OCI-M2 (cell line): Measurements from ENCODE around the gene KCNMB2.
"Not testable (repeated sequence)": the region's sequence is repeated elsewhere in the genome, so short reads cannot be mapped to it uniquely, and the experiment has no call there.

Experiments used
- DNase-seq: peaks from one replicate; lab custom pipeline; 2025; ENCODE audit not compliant: unreplicated experiment; lab: John Stamatoyannopoulos, UW

The KCNMB2 gene

DNA sequence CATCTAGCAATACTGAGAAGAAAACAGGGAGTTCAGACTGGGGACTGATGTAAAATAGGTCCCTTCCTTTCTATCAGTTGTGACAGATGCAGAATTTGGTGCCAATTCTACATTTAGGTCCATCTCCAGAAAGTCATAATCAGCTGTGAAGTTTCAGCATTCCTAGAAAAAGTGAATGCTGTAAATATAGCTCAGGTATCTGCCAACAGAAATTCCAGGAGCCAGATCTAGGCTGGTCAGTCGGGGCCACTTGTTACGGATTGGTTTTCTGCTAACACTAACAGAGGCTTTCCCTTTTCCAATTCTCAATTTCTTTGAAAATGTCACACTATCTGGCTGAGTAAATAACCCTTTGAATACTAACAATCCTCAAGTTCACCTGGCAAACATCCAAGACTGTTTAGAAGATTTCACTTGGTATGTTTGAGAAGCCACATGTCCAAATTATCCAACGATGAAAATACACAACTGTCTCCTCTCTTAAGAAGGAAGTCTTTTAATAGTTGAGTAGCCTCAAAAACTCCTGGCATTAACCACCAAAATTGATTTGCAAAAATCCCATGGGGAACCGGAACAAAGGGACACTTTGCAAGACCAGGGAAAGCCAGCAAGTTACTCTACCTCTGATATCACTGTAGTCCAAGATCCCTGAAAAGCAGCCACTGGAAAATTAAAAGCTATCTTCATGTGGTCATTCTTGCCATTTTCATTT lies 313.1 kb downstream of the KCNMB2 start:
- DNase-seq: no peak

DNA sequence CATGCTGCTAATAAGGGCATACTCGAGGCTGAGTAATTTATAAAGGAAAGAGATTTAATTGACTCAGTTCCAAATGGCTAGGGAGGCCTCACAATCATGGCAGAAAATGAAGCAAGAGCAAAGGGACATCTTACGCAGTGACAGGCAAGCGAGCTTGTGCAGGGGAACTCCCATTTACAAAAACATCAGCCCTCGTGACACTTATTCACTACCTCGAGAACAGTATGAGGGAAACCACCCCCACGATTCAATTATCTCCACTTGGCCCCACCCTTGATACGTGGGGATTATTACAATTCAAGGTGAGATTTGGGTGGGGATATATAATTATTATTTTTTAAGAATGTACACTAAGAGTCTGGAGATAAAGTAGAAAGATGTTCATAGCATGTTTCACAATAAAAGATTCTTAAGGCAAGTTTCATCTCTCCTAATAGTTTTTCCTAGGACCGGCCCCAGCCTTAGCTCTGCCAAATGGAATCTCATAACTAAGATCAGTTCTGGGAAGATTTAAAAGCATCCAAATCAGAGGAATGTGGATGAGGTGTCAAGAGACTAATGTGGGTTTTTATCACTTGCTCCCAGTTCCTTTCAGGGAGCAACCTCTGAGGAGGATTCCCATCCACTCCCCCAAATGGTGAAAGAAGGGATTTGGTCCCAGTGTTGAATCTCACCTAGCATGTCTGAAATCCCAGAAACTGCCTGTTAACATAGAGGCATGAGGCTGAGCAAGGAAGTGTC lies 314.4 kb downstream of the KCNMB2 start:
- DNase-seq: no peak

DNA sequence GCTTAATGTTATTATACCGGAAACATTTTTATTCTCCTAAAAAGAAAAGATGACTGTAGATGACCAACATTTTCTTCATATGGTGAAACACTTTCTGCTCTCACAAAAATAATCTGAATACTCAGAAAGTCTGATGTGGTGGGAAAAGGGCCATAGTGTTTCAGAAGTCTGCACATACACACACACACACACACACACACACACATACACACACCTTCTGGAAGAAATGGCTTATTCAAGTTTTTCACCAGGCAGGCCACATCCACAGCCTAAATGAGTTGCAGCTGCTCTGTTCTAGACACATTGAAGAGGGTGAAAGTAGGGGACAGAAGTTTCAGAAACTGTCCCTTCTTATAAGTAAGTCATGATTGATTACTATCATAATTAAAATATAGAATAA lies 315.3 kb downstream of the KCNMB2 start:
- DNase-seq: no peak

- no peak for DNase-seq
Observed at GRCh38 chr3:178856804-178857203, 320.6 kb downstream of the KCNMB2 start.

DNA sequence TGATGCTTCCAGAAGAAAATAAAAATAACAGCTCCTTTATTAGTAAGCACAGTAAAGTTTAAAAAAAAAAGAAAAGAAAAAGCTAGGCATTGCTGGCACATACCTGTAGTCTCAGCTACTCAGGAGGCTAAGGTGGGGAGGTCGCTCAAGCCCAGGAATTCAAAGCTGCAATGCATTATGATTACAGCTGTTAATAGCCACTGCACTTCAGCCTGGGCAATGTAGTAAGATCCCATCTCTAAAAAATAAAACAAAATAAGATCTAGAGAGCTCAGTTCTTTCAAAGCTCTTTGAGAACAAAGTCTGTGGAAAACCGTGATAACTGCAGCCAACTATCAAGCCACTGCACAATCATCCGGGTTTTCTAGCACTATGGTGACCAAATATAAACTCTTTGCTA lies 323.1 kb downstream of the KCNMB2 start:
- DNase-seq: no peak

- not testable (repeated sequence) for DNase-seq
Observed at GRCh38 chr3:178859900-178860436, 323.7 kb downstream of the KCNMB2 start.

- DNase-seq: no peak
Observed at GRCh38 chr3:178868681-178869080, 332.4 kb downstream of the KCNMB2 start.

DNA sequence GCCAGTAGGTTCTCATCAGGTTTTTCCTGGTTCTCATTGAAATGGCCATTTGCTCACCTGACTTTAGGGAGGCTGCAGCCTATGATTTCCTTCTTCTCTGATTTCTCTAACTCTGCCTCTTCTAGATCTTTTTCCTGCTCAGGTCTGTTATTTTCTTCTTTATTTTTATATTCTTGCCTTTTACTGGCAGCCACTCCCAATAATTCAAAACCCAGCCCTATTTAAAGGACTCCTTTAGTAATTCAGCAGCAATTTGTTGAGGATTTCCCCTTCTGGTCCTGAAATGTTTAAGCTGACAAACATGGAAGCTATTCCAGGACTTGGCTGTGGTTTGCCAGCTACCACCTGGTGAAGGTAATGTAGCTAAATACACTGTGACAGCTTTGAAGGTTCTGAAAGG lies 333.8 kb downstream of the KCNMB2 start:
- DNase-seq: no peak

- DNase-seq: no peak
Observed at GRCh38 chr3:178875157-178875556, 338.9 kb downstream of the KCNMB2 start.

- no peak for DNase-seq
Observed at GRCh38 chr3:178875836-178876235, 339.6 kb downstream of the KCNMB2 start.

GRCh38 chr3:178880274-178880673 lies 344.0 kb downstream of the KCNMB2 start:
- DNase-seq: no peak
